ENCODE measurements around the gene WDR47. TPM values are rescaled to one million over a fixed set of nuclear protein-coding genes. Genes with fewer than 3 reads are reported as not detected.

WDR47 gene
- total and polyA plus RNA-seq, 7 experiments from 2014 or later, result 3.9 to 15.4 (median 12.1) TPM

DNA sequence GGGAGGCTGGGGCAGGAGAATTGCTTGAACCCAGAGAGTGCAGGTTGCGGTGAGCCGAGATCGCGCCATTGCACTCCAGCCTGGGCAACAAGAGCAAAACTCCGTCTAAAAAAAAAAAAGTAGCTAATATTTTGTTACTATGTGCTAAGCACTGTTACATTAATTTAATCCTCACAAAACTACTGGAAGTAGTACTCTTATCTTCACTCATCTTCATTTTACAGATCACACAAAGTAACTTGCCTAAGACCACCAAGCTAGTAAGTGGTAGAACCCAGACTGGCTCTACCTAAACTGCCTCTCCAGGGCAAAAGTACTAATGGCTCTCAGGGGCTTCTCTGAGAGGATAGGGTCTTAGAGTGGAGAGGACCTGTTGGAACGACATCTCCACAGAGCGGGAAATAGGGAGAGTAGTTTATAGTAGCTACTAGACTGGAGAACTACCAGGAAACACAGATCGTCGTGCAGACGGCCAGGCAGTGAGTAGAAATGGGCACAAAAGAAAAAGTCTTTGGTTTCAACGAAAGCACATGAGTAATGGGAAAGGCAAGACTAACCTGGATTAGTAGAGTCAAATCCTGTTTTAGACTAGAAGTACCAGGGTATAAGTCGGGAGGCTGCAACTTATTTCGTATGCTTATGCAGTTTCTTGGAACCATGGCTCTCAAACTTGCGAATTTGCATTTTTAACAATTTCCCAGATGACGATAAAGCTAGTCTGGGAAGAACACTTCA is 80.0 kb downstream of the WDR47 start:
- H3K4me3 ChIP-seq (ENCODE audit: low read length), result peak overlapping the region; percentile 76

DNA sequence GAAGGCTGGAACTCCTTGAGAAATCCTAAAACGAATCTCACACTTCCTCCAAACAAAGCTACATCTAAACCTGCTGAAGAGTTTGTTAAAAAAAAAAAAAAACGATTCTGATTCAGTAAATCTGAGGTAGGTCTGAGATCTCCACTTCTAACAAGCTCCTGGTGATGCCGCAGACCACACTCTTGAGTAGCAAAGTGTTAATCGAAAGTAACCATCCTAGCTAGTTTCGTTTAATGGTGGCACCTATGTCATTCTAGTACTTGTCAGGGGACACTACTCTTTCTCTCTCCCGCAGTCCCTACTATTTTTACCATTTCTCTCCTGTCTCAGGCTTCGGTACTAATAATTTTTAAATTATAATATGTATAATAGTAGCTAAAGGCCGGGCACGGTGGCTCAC is 80.7 kb downstream of the WDR47 start:
- no peaks in the 10 kb centered on the region for H3K36me3 ChIP-seq (ENCODE audit: control insufficient read depth in 2 of 3, insufficient read depth in 3 of 3, low read length in 3 of 3)
- ChIA-PET POLR2A (interaction anchor here (0.7 to 2.7 kb wide), 4 partner anchors 64 to 269 kb away, joined by 3 to 13 read pairs (median 6); partner anchors contain the start of genes PRPF38B and WDR47), CTCF (interaction anchor here (0.6 kb wide), 1 partner anchor 409 kb away, joined by 3 read pairs; no protein-coding TSS in a partner anchor)
- Mint-ChIP-seq H3K27me3 (peaks cover 0 to 20% (median 0%) of the 10 kb centered on the region in 5 donors), H3K4me3 (no peak overlapping the region), H3K36me3 (peaks cover 0 to 25% (median 19%) of the 10 kb centered on the region in 5 donors), H3K9me3 (peaks cover 0 to 7% (median 0%) of the 10 kb centered on the region in 11 donors), H3K4me1 (peaks cover 39 to 67% (median 55%) of the 10 kb centered on the region in 7 donors), H3K27ac (no peak overlapping the region)
- ATAC-seq (no peak), DNase-seq (no peak)
- H3K4me1 ChIP-seq (ENCODE audit: control insufficient read depth in 2 of 2, insufficient read depth in 2 of 2, low read length in 2 of 2), result peaks cover 26 to 30% of the 10 kb centered on the region in 2 donors
- H3K9me3 ChIP-seq (ENCODE audit: control insufficient read depth in 2 of 3, low read length in 3 of 3), result no peaks in the 10 kb centered on the region
- no peak overlapping the region for H3K4me3 ChIP-seq (ENCODE audit: low read length)
- H3K27me3 ChIP-seq (ENCODE audit: control insufficient read depth in 2 of 2, insufficient read depth in 2 of 2, low read length in 2 of 2), result no peaks in the 10 kb centered on the region
- no peak overlapping the region for H3K27ac ChIP-seq (ENCODE audit: low read depth, low read length)
- intact Hi-C loops (cut with micrococcal nuclease), result loop anchor here (5.0 to 10.0 kb wide), 10 partner anchors 131 to 1074 kb away; partner anchors contain the start of genes PSMA5 (in 2 of the 2), STRIP1 (in 2 of the 2), AMIGO1 (in 1 of the 2) and EEIG2 (in 1 of the 2)

More for the DNA sequence above, 80.0 kb downstream of the WDR47 start:
- ATAC-seq, result no peak
- H3K36me3 ChIP-seq (ENCODE audit: control insufficient read depth in 2 of 3, insufficient read depth in 3 of 3, low read length in 3 of 3), result no peaks in the 10 kb centered on the region
- H3K27me3 Mint-ChIP-seq, result peaks cover 0 to 20% (median 0%) of the 10 kb centered on the region in 5 donors
- no peaks in the 10 kb centered on the region for H3K27me3 ChIP-seq (ENCODE audit: control insufficient read depth in 2 of 2, insufficient read depth in 2 of 2, low read length in 2 of 2)
- peaks cover 24 to 28% of the 10 kb centered on the region in 2 donors for H3K4me1 ChIP-seq (ENCODE audit: control insufficient read depth in 2 of 2, insufficient read depth in 2 of 2, low read length in 2 of 2)
- peaks cover 0 to 25% (median 19%) of the 10 kb centered on the region in 5 donors for H3K36me3 Mint-ChIP-seq
- no peak overlapping the region for H3K27ac ChIP-seq (ENCODE audit: low read depth, low read length)
- CTCF ChIA-PET, result interaction anchor here (0.6 kb wide), 1 partner anchor 57 kb away, joined by 3 read pairs; no protein-coding TSS in a partner anchor
- peaks cover 0 to 2% (median 0%) of the 10 kb centered on the region in 11 donors for H3K9me3 Mint-ChIP-seq
- H3K4me3 Mint-ChIP-seq, result peak overlapping the region; percentile 80 to 94 (median 89)
- H3K9me3 ChIP-seq (ENCODE audit: control insufficient read depth in 2 of 3, low read length in 3 of 3), result no peaks in the 10 kb centered on the region
- POLR2A ChIA-PET, result interaction anchor here (0.6 to 2.7 kb wide), 10 partner anchors 29 to 1247 kb away, joined by 3 to 13 read pairs (median 6); partner anchors contain the start of genes PRPF38B, TAF13 and WDR47
- peaks cover 32 to 60% (median 48%) of the 10 kb centered on the region in 7 donors for H3K4me1 Mint-ChIP-seq
- peak overlapping the region; percentile 28 to 96 (median 87) for H3K27ac Mint-ChIP-seq
- DNase-seq, result no peak
- intact Hi-C loops (cut with micrococcal nuclease), result loop anchor here (2.0 to 10.0 kb wide), 14 partner anchors 85 to 1377 kb away; partner anchors contain the start of genes PSMA5 (in 2 of the 2), STRIP1 (in 2 of the 2), STXBP3 (in 2 of the 2) and AMIGO1 (in 1 of the 2)

DNA sequence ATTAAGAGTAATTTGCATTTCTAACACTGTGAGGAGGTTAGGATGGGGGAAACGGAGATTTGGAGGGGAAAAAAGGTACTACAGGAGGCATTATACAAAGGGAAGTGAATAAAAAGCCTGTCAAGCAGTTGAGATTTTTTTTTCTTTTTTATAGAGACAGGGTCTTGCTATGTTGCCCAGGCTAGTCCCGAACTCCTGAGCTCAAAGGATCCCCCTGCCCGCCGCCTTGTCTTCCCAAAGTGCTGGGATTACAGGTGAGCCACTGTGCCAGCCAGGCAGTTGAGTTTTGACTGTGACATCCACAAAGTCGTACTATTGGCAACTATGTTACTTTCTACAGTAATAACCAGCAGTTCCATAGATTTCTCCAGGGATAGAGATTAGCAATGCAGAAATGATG is 81.2 kb downstream of the WDR47 start:
- no peaks in the 10 kb centered on the region for H3K27me3 ChIP-seq (ENCODE audit: control insufficient read depth in 2 of 2, insufficient read depth in 2 of 2, low read length in 2 of 2)
- ATAC-seq (no peak), DNase-seq (no peak)
- ChIA-PET POLR2A (interaction anchor here (1.2 to 2.7 kb wide), 3 partner anchors 82 to 268 kb away, joined by 3 to 13 read pairs (median 10); partner anchors contain the start of genes PRPF38B and WDR47), CTCF (interaction anchor here (0.6 kb wide), 1 partner anchor 410 kb away, joined by 3 read pairs; no protein-coding TSS in a partner anchor)
- Mint-ChIP-seq H3K27ac (peak overlapping the region in 2 of 9 donors; percentile 8 to 53), H3K4me1 (peaks cover 44 to 72% (median 55%) of the 10 kb centered on the region in 7 donors), H3K9me3 (peaks cover 0 to 9% (median 0%) of the 10 kb centered on the region in 11 donors), H3K4me3 (peak overlapping the region in 5 of 10 donors; percentile 5 to 81 (median 25)), H3K27me3 (peaks cover 0 to 20% (median 0%) of the 10 kb centered on the region in 5 donors), H3K36me3 (peaks cover 0 to 30% (median 19%) of the 10 kb centered on the region in 5 donors)
- intact Hi-C loops (cut with micrococcal nuclease), result loop anchor here (5.0 to 10.0 kb wide), 10 partner anchors 132 to 1074 kb away; partner anchors contain the start of genes PSMA5 (in 2 of the 2), STRIP1 (in 2 of the 2), AMIGO1 (in 1 of the 2) and EEIG2 (in 1 of the 2)
- no peak overlapping the region for H3K27ac ChIP-seq (ENCODE audit: low read depth, low read length)
- no peaks in the 10 kb centered on the region for H3K9me3 ChIP-seq (ENCODE audit: control insufficient read depth in 2 of 3, low read length in 3 of 3)
- no peak overlapping the region for H3K4me3 ChIP-seq (ENCODE audit: low read length)
- H3K4me1 ChIP-seq (ENCODE audit: control insufficient read depth in 2 of 2, insufficient read depth in 2 of 2, low read length in 2 of 2), result peaks cover 26 to 34% of the 10 kb centered on the region in 2 donors
- H3K36me3 ChIP-seq (ENCODE audit: control insufficient read depth in 2 of 3, insufficient read depth in 3 of 3, low read length in 3 of 3), result no peaks in the 10 kb centered on the region

DNA sequence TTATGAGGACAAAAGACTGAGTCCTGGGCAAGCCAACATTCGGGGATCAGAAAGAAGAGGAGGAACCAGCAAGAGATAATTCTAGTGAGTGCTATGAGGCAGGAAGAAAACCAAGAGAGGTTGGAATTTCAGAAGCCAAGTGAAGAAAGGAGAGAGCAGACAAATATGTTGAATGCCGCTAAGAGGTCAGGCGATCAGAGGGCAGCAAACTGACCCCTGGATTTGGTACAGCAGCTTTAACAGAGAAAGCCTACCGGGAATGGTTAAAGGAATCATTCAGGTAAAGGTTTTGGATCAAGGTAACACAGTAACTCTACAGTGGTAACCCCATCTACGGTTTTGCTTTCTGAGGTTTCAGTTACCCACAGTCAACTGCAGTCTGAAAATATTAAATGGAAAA is 84.0 kb downstream of the WDR47 start:
- Mint-ChIP-seq H3K36me3 (peaks cover 0 to 52% (median 40%) of the 10 kb centered on the region in 5 donors), H3K9me3 (peaks cover 0 to 9% (median 0%) of the 10 kb centered on the region in 11 donors), H3K27ac (peak overlapping the region in 4 of 9 donors; percentile 5 to 91 (median 16)), H3K27me3 (peaks cover 0 to 20% (median 0%) of the 10 kb centered on the region in 5 donors), H3K4me1 (peaks cover 47 to 78% (median 68%) of the 10 kb centered on the region in 7 donors), H3K4me3 (peak overlapping the region in 5 of 10 donors; percentile 5 to 75 (median 34))
- DNase-seq (no peak), ATAC-seq (no peak)
- no peak overlapping the region for H3K27ac ChIP-seq (ENCODE audit: low read depth, low read length)
- H3K4me3 ChIP-seq (ENCODE audit: low read length), result no peak overlapping the region
- CTCF ChIA-PET, result no interaction called here
- intact Hi-C loops (cut with micrococcal nuclease), result loop anchor here in 1 of 2 donors (2.0 kb wide), 1 partner anchor 21 kb away; no protein-coding TSS in a partner anchor
- H3K4me1 ChIP-seq (ENCODE audit: control insufficient read depth in 2 of 2, insufficient read depth in 2 of 2, low read length in 2 of 2), result peaks cover 26 to 34% of the 10 kb centered on the region in 2 donors
- H3K36me3 ChIP-seq (ENCODE audit: control insufficient read depth in 2 of 3, insufficient read depth in 3 of 3, low read length in 3 of 3), result no peaks in the 10 kb centered on the region
- no peaks in the 10 kb centered on the region for H3K9me3 ChIP-seq (ENCODE audit: control insufficient read depth in 2 of 3, low read length in 3 of 3)
- POLR2A ChIA-PET, result no interaction called here
- H3K27me3 ChIP-seq (ENCODE audit: control insufficient read depth in 2 of 2, insufficient read depth in 2 of 2, low read length in 2 of 2), result no peaks in the 10 kb centered on the region

DNA sequence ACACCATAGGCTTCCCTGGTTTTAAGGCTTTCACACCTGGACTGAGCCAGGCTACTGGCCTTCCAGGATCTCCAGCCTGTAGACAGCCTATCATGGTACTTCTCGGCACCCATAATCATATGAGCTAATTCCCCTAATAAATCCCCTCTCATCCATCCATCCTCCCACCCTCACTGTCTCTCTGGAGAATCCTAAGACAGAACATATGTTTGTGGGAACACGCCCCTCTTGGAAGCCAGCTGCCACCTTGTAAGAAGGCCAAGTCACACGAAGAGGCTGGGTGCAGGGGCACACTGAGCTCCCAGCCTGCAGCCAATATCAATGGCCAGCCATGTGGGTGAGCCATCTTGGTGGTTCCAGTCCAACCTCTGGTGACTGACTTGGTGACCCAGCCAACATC is 86.0 kb downstream of the WDR47 start:
- Mint-ChIP-seq H3K4me1 (peaks cover 39 to 66% (median 51%) of the 10 kb centered on the region in 7 donors), H3K36me3 (peaks cover 0 to 49% (median 40%) of the 10 kb centered on the region in 5 donors), H3K27ac (peak overlapping the region in 8 of 9 donors; percentile 22 to 94 (median 87)), H3K27me3 (peaks cover 0 to 15% (median 0%) of the 10 kb centered on the region in 5 donors), H3K9me3 (peaks cover 0 to 9% (median 0%) of the 10 kb centered on the region in 11 donors), H3K4me3 (peak overlapping the region in 7 of 10 donors; percentile 3 to 75 (median 51))
- H3K27me3 ChIP-seq (ENCODE audit: control insufficient read depth in 2 of 2, insufficient read depth in 2 of 2, low read length in 2 of 2), result no peaks in the 10 kb centered on the region
- ATAC-seq (no peak), DNase-seq (no peak)
- no peak overlapping the region for H3K27ac ChIP-seq (ENCODE audit: low read depth, low read length)
- H3K4me1 ChIP-seq (ENCODE audit: control insufficient read depth in 2 of 2, insufficient read depth in 2 of 2, low read length in 2 of 2), result peaks cover 18 to 21% of the 10 kb centered on the region in 2 donors
- ChIA-PET POLR2A (interaction anchor here (1.2 to 1.8 kb wide), 2 partner anchors 80 to 144 kb away, joined by 4 to 5 read pairs; no protein-coding TSS in a partner anchor), CTCF (interaction anchor here (0.7 kb wide), 1 partner anchor 12 kb away, joined by 4 read pairs; no protein-coding TSS in a partner anchor)
- H3K9me3 ChIP-seq (ENCODE audit: control insufficient read depth in 2 of 3, low read length in 3 of 3), result no peaks in the 10 kb centered on the region
- H3K4me3 ChIP-seq (ENCODE audit: low read length), result no peak overlapping the region
- no peaks in the 10 kb centered on the region for H3K36me3 ChIP-seq (ENCODE audit: control insufficient read depth in 2 of 3, insufficient read depth in 3 of 3, low read length in 3 of 3)
- intact Hi-C loops (cut with micrococcal nuclease), result loop anchor here in 1 of 2 donors (1.0 to 2.0 kb wide), 2 partner anchors 19 to 86 kb away; partner anchors contain the start of gene WDR47

DNA sequence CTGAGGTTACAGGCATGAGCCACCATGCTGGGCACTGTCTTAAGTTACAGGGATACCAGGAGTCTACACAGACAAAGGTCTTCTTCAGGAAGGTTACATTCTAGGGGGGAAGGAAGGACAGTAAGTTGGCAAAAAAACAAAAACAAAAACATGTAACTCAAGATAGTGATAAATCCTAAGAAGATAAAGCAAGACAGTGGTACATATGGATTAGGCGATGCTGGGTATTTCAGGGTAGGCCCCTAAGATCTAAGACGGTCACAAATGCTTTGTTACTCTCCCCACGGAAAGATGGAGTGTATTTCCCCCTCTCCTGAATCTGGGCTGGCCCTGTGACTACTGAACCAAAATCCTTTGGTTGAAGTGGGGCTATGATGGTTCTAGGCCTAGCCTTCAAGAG is 86.8 kb downstream of the WDR47 start:
- Mint-ChIP-seq H3K27me3 (peaks cover 0 to 9% (median 0%) of the 10 kb centered on the region in 5 donors), H3K4me3 (no peak overlapping the region), H3K9me3 (peaks cover 0 to 9% (median 0%) of the 10 kb centered on the region in 11 donors), H3K4me1 (peaks cover 36 to 60% (median 44%) of the 10 kb centered on the region in 7 donors), H3K27ac (peak overlapping the region in 1 of 9 donors; percentile 28), H3K36me3 (peaks cover 0 to 45% (median 35%) of the 10 kb centered on the region in 5 donors)
- H3K36me3 ChIP-seq (ENCODE audit: control insufficient read depth in 2 of 3, insufficient read depth in 3 of 3, low read length in 3 of 3), result peaks cover 0 to under 1% (median 0%) of the 10 kb centered on the region in 3 experiments
- no peak for DNase-seq
- H3K27me3 ChIP-seq (ENCODE audit: control insufficient read depth in 2 of 2, insufficient read depth in 2 of 2, low read length in 2 of 2), result no peaks in the 10 kb centered on the region
- H3K27ac ChIP-seq (ENCODE audit: low read depth, low read length), result no peak overlapping the region
- ChIA-PET CTCF (no interaction called here), POLR2A (interaction anchor here (0.6 kb wide), 1 partner anchor 180 kb away, joined by 3 read pairs; no protein-coding TSS in a partner anchor)
- no peak overlapping the region for H3K4me3 ChIP-seq (ENCODE audit: low read length)
- no peak for ATAC-seq
- H3K4me1 ChIP-seq (ENCODE audit: control insufficient read depth in 2 of 2, insufficient read depth in 2 of 2, low read length in 2 of 2), result peaks cover 18 to 21% of the 10 kb centered on the region in 2 donors
- H3K9me3 ChIP-seq (ENCODE audit: control insufficient read depth in 2 of 3, low read length in 3 of 3), result no peaks in the 10 kb centered on the region
- intact Hi-C loops (cut with micrococcal nuclease), result no loop called here
